ENCODE data around the gene SLC36A3.
"Not testable (repeated sequence)": the region's sequence is repeated elsewhere in the genome, so short reads cannot be mapped to it uniquely, and the experiment has no call there.

The SLC36A3 gene

GRCh38 chr5:151236888-151237287 lies 66.7 kb downstream of the SLC36A3 start:
- Histone ChIP-seq H3K27me3 (ENCODE audit: insufficient read depth, low read depth, severe bottlenecking) (no peaks in the 10 kb centered on the region), H3K27ac (no peak overlapping the region), H3K36me3 (no peaks in the 10 kb centered on the region), H3K4me3 (ENCODE audit: low read depth, low read length) (no peak overlapping the region), H3K9me3 (ENCODE audit: severe bottlenecking) (no peaks in the 10 kb centered on the region)
- TF ChIP-seq, protein P1, sequence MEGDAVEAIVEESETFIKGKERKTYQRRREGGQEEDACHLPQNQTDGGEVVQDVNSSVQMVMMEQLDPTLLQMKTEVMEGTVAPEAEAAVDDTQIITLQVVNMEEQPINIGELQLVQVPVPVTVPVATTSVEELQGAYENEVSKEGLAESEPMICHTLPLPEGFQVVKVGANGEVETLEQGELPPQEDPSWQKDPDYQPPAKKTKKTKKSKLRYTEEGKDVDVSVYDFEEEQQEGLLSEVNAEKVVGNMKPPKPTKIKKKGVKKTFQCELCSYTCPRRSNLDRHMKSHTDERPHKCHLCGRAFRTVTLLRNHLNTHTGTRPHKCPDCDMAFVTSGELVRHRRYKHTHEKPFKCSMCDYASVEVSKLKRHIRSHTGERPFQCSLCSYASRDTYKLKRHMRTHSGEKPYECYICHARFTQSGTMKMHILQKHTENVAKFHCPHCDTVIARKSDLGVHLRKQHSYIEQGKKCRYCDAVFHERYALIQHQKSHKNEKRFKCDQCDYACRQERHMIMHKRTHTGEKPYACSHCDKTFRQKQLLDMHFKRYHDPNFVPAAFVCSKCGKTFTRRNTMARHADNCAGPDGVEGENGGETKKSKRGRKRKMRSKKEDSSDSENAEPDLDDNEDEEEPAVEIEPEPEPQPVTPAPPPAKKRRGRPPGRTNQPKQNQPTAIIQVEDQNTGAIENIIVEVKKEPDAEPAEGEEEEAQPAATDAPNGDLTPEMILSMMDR (IDR thresholded peaks at IDR 0.05; ENCODE audit: low read depth, low read length): no peak
- no peak for DNase-seq

DNA sequence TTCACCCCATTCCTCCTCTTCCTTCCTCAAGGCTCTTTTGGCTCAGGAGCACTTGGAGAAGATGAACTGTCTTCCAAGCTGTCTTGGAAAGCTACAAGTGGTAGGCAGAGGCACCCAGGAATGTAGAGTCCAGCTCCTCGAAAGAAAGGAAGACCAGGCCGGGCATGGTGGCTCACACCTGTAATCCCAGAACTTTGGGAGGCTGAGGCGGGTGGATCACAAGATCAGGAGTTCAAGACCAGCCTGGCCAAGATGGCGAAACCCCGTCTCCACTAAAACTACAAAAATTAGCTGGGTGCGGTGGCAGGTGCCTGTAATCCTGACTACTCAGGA lies 68.4 kb downstream of the SLC36A3 start:
- not testable (repeated sequence) for H3K36me3 ChIP-seq; H3K27me3 ChIP-seq (ENCODE audit: insufficient read depth, low read depth, severe bottlenecking); H3K4me3 ChIP-seq (ENCODE audit: low read depth, low read length); H3K27ac ChIP-seq; H3K9me3 ChIP-seq (ENCODE audit: severe bottlenecking); DNase-seq

DNA sequence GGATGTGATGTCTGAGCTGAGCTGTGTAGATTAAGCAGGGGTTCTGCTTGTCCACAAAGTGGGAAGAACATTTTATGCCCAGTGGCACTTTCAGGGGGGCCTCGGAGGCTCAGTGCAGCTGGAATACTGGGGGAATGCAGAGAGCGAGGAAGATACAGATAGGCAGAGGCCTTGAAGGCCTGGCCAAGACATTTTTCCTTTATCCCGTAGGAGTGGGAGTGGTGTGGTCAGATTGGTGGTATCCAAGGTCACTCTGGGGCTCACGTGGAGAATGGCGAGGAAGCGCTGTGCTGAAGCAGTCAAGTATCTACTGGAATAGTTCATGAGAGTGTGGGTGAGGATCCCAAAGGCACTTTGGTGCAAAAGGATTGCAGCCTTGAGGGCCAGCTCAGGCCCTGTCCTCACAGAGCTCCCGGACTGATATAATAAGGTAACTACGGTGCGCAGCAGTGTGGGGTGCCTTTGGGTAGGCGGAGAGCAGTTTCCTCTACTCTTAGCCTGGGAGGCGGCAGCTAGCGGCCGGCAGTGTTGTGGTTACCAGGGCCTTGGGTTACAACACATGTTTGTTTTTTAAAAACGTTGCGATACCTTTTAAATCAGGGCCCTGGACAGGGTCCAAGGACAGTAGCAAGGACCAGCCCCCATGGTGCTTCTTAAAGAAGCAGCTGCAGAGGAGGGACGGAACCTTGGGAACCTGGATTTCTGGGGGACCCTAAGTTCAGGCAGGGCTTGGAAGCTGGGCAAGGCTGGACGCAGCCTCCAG lies 68.9 kb downstream of the SLC36A3 start:
- no peak overlapping the region for H3K4me3 ChIP-seq (ENCODE audit: low read depth, low read length)
- TF ChIP-seq, protein P1 (IDR thresholded peaks at IDR 0.05; ENCODE audit: low read depth, low read length): no peak
- H3K27me3 ChIP-seq (ENCODE audit: insufficient read depth, low read depth, severe bottlenecking): no peaks in the 10 kb centered on the region
- H3K9me3 ChIP-seq (ENCODE audit: severe bottlenecking): no peaks in the 10 kb centered on the region
- no peaks in the 10 kb centered on the region for H3K36me3 ChIP-seq
- DNase-seq: no peak
- no peak overlapping the region for H3K27ac ChIP-seq

DNA sequence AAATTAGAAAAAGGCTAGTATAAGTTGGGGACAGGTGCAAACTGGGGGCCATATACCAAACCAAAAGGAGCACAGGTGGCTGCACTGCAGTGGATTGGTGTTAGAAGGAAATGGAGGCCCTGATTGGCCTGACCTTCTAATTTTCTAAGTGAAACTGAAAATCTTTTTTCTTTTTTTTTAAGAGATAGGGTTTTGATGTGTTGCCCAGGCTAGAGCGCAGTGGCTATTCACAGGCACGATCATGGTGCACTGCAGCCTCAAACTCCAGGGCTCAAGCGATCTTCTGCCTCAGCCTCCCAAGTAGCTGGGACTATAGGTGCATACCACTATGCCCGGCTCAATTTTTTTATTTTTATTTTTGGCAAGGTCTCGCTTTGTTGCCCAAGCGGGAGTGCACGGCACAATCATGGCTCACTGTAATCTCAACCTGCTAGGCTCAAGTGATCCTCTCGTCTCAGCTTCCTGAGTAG lies 69.9 kb downstream of the SLC36A3 start:
- Histone ChIP-seq H3K27me3 (ENCODE audit: insufficient read depth, low read depth, severe bottlenecking) (no peaks in the 10 kb centered on the region), H3K9me3 (ENCODE audit: severe bottlenecking) (no peaks in the 10 kb centered on the region), H3K27ac (no peak overlapping the region), H3K36me3 (no peaks in the 10 kb centered on the region), H3K4me3 (ENCODE audit: low read depth, low read length) (no peak overlapping the region)
- TF ChIP-seq, protein P1 (IDR thresholded peaks at IDR 0.05; ENCODE audit: low read depth, low read length): no peak
- DNase-seq: no peak

DNA sequence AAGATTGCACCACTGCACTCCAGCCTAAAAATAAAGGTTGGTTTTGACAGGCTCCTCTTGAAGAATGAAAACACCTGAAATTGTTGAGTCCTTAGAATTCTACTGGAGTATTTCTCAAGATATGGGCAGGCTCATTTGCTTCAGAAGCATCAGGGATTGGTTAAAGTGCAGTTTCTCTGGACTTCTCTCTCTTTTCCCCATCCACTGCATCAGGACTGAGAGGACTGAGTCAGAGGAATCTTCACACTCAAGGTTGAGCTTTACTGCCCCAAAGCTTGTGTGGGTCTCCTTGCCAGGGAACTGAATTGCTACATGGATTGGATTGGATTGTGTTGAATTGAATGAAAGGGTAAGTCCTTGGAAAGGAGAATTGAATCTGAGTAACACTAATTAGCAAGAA lies 72.2 kb downstream of the SLC36A3 start:
- TF ChIP-seq, protein P1 (IDR thresholded peaks at IDR 0.05; ENCODE audit: low read depth, low read length): no peak
- Histone ChIP-seq H3K9me3 (ENCODE audit: severe bottlenecking) (no peaks in the 10 kb centered on the region), H3K27me3 (ENCODE audit: insufficient read depth, low read depth, severe bottlenecking) (no peaks in the 10 kb centered on the region), H3K27ac (no peak overlapping the region), H3K4me3 (ENCODE audit: low read depth, low read length) (no peak overlapping the region), H3K36me3 (no peaks in the 10 kb centered on the region)
- no peak for DNase-seq

GRCh38 chr5:151230048-151230680 lies 73.4 kb downstream of the SLC36A3 start:
- Histone ChIP-seq H3K9me3 (ENCODE audit: severe bottlenecking) (no peaks in the 10 kb centered on the region), H3K27ac (no peak overlapping the region), H3K27me3 (ENCODE audit: insufficient read depth, low read depth, severe bottlenecking) (no peaks in the 10 kb centered on the region), H3K36me3 (no peaks in the 10 kb centered on the region), H3K4me3 (ENCODE audit: low read depth, low read length) (no peak overlapping the region)
- no peak for DNase-seq
- TF ChIP-seq, protein P1 (IDR thresholded peaks at IDR 0.05; ENCODE audit: low read depth, low read length): no peak
